ENCODE results near the gene SHROOM2.

GRCh38 chrX:9772943-9773342 is 13.3 kb upstream of the SHROOM2 start:
- TF ChIP-seq PAX5 (IDR thresholded peaks at IDR 0.05; ENCODE audit: insufficient read depth, low read length, severe bottlenecking) (no peak), POLR2AphosphoS5 (IDR thresholded peaks at IDR 0.05; ENCODE audit: low read depth, low read length) (no peak), POLR2A (IDR thresholded peaks at IDR 0.05; ENCODE audit: low read depth, low read length) (no peak), TAF1 (IDR thresholded peaks at IDR 0.05; ENCODE audit: low read depth, low read length) (no peak), SPI1 (IDR thresholded peaks at IDR 0.05; ENCODE audit: low read depth, low read length) (no peak)
